Measurements from ENCODE around the gene NBPF3.

DNA sequence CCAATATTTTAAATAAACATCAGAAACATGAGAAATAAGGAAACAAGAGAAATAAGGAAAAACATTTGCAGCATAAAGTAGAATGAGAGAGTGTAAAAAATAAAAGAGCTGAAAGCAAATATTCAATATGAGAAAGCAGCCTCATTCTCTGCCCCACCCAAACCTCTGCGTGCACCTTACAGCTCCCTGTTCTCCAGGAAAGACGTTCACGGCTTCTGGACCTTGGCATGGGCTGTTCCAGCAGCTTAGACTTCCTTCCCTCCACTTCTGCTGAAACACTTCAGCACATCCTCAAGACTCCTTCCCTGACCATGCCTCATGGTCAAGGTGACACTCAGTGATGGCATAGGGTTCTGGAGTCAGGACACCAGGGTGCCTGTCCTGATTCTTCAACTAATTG, 92.6 kb downstream of the NBPF3 start:
- TF ChIP-seq, protein P1, sequence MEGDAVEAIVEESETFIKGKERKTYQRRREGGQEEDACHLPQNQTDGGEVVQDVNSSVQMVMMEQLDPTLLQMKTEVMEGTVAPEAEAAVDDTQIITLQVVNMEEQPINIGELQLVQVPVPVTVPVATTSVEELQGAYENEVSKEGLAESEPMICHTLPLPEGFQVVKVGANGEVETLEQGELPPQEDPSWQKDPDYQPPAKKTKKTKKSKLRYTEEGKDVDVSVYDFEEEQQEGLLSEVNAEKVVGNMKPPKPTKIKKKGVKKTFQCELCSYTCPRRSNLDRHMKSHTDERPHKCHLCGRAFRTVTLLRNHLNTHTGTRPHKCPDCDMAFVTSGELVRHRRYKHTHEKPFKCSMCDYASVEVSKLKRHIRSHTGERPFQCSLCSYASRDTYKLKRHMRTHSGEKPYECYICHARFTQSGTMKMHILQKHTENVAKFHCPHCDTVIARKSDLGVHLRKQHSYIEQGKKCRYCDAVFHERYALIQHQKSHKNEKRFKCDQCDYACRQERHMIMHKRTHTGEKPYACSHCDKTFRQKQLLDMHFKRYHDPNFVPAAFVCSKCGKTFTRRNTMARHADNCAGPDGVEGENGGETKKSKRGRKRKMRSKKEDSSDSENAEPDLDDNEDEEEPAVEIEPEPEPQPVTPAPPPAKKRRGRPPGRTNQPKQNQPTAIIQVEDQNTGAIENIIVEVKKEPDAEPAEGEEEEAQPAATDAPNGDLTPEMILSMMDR (IDR thresholded peaks at IDR 0.05; ENCODE audit: low read depth, low read length, poor library complexity, severe bottlenecking) = no peak
- no peak for TF ChIP-seq EZH2phosphoT487 (IDR thresholded peaks at IDR 0.05; ENCODE audit: borderline replicate concordance, low read length)

All from DOHH2 (cell line).